SH-SY5Y (cell line): ENCODE results near the gene GRAP2.

Source experiments
- GATA2 ChIP-seq: IDR thresholded peaks from 2 replicates; pipeline ENCODE4 v1.6.1; 2011; ENCODE audit warnings: mild to moderate bottlenecking, low read depth, low read length
- GATA3 ChIP-seq: IDR thresholded peaks from 2 replicates; pipeline ENCODE4 v1.6.1; 2011; ENCODE audit warnings: low read depth, mild to moderate bottlenecking, low read length, moderate library complexity

GRCh38 chr22:39956932-39957664, 56.2 kb downstream of the GRAP2 start:
- TF ChIP-seq GATA2 (no peak), GATA3 (no peak)
